HG02763 (cell line): ENCODE results near the gene VOPP1.

Experiments used
- ATAC-seq: cut with Tn5 transposase; IDR thresholded peaks from one replicate; pipeline ENCODE4 v1.9.1; 2021; ENCODE audit warnings: mild to moderate bottlenecking, moderate library complexity; ENCODE audit not compliant: unreplicated experiment

VOPP1 gene

DNA sequence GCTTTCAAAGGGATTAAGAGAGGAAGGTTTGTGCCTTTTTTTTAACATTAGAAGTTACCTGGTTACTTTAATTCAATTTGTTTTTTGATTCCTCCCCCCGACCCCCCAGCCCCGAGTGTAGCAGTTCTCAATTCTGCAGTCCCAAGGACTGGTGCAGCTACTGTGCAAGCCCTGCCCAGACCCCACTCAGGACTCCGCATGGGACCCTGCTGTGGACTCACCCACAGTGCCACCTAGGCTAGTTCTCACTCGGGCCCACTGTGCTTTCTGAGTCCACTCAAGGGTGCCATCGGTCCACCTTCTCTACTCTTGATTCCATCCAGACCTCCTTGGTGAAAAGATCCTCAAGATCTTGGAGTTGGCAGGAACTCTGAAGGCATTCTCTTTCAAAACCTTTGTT is 77.4 kb downstream of the VOPP1 start:
- ATAC-seq, result no peak

DNA sequence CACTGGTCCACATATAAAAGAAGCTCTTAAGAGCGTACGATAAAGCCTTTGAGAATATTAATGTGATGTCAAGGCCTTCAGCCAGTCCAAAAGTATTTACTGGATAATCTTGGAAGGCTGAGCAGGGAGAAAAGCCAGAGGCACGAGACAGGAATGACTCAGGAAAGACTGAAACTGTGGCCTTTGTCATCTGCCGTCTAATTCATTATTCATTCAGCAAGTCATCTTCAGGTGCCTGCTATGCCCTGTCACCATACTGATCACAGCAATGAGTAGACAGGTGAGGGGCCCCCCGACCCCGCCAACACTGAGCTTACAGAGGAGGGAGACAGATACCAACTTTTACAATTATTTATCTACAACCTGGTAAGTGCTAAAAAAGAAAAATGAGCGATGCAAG is 78.9 kb downstream of the VOPP1 start:
- no peak for ATAC-seq

DNA sequence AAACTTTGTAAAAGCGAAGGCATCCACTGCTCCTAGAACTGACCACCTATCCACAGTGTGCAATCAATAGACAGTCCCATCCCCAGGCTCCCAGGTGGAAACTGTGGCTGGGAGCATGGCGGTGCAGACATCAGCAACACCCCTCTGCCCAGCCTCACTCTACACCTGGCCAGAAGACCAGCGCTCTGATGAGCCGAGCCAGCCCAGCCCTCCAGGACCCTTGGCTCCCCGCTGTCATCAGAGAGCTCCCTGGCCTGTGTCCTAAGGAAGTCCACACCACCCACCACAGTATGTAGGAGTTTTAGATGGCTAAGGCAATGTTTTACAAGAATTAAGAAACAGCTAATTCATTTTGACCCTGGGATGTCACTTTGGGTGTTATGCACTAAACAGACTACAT is 81.0 kb downstream of the VOPP1 start:
- no peak for ATAC-seq

DNA sequence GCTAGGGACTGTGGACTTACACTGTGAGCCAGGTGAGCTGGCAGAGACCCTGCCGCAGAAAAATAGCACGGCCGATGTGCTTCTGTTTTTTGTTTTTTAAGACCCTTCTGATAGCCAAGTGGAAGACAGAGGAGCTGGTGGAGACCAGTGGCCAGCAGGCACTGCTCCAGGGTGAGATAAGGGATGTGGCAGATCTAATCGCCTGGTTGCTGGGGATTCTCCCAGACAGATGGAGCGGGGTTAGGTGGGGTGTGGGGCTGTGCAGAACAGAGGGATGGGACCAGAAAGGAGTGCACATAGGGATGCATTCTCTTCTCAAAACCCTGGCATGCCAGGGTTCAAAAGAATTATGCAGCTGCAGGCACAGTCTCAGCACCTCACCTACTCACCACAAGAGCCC is 82.2 kb downstream of the VOPP1 start:
- no peak for ATAC-seq

DNA sequence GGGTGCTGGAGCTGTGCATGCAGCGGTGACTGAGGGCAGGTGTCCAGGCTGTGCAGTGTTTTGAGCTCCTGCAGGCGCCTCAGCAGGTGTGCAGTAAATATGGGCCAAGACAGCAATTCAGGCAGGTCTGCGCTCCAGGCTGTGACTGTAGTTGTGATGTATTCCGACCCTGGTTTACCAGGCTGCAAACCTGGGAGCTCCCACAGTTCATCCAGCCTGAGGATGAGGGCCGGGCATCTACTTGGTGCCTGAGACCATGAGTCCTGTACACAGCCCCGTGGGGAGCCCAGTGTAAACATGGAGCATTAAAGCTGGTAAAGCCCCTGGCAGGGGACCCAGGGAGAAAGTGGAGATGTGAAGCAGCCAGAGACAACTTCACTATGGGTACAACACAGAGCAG is 82.8 kb downstream of the VOPP1 start:
- no peak for ATAC-seq

DNA sequence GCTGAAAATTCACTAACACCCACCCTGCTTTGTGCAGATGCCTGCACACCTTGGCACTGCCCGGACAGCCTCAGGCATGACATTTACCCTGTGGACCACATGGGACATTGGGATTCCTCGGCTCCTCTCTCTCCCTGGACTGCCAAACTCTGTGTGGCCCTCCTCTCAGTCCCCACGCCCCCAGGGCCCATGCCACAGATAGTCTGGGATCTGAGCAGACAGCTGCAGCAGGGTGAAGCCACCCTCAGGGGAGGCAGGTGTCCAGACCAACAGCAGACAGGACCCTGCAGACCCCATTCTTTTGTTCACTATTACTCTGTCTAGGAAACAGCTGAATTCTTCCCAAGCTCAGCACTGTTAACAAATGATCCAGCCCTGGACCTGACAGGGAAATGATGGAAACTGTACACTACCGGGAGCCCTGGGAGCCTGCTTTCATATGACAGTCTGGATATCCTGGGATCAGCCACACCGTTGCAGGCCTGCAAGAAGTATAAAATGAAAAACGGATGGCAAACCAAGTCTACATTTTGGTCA is 83.4 kb downstream of the VOPP1 start:
- ATAC-seq, result no peak

DNA sequence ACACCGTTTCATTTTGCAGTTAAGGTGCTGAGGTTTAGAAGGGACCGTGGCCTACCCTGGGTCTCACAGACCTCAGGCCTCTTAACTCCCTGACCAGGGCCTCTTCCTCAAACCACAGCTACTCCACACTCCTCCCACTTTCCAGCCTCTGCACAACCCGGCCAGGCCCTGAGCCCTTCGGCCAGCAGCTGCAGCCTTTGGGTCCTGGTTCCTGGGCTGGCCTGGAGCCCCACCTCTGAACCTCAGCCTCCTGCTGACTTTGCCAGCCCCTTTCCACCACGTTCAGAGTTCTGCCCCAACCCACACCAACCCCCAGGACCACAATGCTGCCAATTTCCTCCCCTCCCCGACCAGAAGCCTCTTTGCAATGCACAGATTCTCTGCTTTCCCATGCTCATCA is 84.1 kb downstream of the VOPP1 start:
- no peak for ATAC-seq

DNA sequence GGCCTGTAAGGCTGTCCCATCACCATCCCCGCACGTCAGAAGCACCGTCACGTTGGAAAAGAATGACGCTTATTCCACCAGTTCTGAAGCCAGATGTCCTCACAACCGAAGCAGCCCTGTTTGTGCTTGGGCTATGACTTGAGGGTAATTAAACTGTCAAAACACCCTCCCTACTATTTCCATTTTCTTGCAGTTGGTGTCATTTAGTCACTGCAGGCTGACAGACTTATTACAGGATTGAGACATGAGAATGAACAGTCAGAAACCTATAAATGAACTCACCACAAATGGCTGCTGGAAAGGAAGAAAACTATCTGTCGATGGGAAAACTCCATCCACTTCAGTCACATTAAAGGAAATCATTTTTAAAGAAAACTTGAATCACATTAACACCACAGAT is 85.3 kb downstream of the VOPP1 start:
- ATAC-seq, result no peak

DNA sequence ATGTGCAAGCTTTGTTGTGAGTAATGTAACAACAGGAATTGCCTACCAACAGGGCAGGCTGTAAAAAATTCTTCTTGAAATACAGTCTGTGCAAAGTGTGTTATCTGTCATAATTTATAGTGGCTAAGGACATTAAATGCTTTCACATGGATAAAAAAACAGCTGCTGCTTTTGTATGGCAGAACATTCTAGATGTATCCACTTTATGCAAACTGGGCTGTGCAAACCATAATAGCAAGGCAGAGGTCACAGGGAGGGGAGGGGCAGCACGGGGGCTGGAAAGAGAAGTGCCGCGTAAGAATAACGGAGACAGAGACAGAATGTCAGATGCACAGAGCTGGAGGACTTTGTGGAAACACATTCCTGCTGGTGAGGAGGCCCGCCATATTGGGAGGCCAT is 86.1 kb downstream of the VOPP1 start:
- no peak for ATAC-seq

DNA sequence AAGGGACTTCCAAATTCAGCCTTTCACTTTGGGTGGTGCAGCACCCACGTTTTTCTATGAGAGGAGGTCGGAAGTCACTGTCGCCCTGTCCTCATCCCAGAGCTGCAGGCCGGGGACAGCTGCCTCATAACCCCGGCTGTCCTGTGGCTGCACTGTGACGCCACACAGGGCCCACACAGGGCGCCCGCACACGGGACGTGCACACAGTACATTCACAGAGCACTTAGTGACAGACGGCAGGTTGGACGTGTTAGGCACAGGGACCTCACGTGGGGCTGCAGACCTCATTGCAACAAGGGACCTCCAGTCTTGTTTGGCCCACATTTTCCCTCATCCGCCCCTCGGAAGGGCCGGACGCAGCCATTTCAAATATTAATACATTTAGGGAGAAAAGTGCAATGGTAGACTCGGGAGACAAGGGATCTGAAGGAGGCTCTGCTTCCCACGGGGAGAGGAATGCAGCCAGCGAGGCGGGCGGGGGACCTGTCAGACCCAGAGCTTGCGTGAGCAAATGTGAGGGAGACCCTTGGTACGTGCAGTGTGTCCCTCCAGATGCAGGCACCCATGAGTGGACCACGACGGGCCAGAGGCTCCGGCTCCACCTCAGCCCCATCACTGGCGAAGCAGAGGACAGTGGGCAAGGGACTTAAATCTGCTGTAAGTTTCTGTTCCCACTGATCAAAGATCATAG is 86.7 kb downstream of the VOPP1 start:
- ATAC-seq, result no peak

DNA sequence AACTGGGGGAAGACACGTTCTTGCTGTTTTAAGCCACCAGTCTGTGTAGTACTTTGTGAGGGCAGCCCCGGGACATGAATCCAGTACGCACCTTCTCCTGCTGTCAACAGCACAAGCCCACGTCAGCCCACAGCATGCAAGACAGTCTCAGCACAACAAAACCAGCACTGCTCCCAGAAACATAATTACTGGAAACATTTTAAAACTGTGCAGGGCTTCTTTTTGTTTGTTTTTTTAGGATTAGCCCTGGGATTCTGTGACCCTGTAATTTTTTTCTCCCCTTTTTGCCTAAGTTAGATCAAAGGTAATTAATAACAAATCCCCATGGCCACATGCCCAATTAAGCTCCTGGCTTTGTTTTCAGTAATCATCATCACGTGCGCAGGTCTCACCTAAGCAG is 87.5 kb downstream of the VOPP1 start:
- ATAC-seq, result no peak

DNA sequence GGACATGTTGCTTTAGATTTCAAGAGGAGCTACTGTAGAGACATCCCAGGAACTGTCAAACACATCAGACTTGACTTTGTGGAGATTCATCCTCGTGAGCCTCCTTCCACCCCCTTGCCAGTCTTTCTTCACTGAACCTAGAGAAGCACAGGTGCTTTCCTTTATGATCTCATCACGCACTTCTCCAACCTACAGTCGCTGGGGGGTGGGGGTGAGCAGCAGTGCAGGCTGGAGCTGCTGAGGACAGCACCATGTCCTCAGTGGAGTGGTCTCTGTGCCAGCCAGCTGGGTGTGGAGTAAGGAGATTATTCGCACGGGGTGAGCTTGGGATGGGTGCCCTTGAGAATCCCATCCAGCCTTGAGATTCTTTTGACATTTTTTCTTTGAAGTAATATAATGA is 88.1 kb downstream of the VOPP1 start:
- no peak for ATAC-seq

DNA sequence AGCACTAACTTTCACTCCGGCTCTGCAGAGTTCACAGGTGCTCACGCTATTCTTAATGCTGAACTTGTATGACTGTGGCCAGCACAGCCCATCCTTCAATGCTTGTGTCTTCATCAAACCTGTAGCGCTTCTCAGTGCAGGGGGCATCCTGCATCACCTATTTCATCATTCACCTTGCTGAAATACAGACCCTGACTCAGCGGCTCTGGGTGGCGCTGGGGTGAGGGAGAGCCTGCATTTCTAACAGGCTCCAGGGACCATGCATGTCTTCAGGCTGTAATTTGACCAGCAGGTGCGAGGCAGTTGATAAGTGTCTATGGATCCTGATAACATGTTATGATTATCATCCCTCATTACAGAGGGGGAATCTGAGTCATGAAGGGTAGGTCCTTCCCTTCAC is 89.3 kb downstream of the VOPP1 start:
- no peak for ATAC-seq

DNA sequence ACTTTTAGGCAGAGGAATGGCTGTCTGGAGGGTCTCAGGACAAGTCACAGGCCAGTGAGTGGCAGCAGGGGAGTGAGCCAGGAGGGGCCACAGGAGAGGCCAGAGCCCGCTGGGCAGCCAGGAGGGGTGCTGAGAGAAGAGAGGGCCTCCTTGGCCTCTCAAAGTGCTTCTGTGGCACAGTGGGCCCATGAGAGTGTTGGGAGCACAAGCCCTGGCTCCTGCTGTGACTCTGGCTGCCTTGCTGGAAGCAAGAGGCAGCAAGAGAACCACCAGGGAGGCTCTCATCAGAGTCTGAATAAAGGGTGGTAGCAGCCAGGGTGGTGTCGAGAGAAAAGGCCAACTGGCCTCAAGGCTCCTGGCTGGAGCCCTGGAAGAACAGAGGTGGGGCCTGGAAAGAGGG is 91.1 kb downstream of the VOPP1 start:
- ATAC-seq, result no peak

DNA sequence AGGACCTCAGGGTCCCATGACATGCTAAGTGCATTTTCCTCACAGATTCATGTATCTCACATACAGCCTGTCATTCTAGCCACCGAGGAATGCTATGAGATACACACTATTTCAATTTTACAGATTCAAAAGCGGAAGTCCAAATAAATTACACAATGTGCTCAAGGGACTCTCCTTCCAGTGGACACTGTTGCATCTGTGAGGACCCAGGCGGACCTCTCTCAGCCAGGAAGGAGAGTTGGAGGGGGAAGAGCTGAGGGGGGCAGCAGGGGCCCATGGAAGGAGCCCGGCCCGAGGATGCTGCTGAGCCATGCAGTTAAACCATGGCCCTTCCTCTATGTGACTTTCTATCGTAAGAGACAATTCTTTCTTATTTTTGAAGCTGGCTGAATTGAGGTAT is 93.6 kb downstream of the VOPP1 start:
- no peak for ATAC-seq

DNA sequence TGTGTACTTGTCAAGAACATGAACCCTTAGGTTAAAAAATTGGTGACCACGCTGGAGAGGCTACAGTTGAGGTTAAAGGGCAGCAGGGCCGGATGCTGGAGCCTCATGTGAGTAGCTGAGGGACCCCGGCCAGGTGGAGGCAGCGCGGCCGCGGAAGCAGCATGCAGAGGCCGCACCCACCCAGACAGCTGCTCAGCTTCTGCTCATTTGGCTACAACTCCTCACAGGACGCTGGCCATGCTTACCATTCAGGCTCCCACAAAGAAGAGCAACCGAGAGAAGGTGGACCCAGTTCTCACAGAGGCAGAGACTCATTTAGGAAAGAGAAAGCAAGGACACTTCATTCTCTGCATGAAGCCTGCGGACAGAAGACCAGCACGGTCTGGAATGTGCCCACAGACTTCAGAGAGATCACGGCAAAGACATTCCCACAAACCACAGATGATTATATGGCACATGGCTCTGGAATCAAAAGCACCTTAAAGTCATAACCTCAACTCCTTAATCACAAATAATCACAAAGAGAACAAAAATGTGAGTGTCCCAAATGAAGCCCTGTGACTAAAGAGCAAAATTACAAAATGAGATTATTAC is 94.4 kb downstream of the VOPP1 start:
- ATAC-seq, result no peak

DNA sequence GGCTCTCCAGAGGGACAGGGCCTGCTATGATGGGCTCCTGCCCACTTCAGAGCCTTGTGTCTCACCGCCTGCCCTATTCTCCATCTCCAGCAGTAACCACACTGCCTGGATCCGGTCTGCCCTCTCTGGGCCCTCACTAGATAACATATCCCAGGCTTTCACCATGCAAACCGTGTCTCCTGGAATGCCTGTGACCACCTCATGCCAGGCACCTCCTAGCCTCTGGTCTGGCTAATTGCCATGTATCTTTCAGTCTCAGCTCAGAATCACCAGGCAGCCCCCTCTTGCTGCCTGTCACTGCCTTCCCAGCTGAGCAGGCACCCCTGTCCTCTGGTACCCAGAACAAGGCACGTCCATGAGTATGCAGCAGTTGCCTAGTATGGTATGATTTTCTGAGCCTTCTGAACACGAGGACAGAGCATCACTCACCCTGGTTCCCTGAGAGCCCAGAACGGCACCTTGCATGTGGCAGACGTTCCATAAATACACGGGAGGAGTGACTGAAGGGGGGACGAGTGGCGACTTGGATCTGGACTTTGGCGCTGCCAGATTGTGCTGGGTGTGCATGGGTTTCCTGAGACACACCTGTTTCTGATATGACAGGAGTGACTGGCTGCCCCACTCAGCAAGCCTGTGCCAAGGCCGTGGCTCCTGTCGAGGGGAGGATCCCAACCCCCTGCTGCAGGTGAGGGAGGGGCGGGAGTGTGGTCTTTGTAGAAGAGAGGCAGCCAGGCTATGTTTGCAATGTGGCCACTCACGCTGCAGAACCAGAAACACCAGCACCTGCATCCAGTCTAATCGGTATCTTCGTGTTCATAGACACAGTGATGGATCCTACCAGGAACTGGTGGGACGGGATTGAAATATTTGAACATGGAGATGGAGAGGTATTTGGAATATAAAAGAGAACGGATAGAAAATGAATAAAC is 95.2 kb downstream of the VOPP1 start:
- no peak for ATAC-seq

DNA sequence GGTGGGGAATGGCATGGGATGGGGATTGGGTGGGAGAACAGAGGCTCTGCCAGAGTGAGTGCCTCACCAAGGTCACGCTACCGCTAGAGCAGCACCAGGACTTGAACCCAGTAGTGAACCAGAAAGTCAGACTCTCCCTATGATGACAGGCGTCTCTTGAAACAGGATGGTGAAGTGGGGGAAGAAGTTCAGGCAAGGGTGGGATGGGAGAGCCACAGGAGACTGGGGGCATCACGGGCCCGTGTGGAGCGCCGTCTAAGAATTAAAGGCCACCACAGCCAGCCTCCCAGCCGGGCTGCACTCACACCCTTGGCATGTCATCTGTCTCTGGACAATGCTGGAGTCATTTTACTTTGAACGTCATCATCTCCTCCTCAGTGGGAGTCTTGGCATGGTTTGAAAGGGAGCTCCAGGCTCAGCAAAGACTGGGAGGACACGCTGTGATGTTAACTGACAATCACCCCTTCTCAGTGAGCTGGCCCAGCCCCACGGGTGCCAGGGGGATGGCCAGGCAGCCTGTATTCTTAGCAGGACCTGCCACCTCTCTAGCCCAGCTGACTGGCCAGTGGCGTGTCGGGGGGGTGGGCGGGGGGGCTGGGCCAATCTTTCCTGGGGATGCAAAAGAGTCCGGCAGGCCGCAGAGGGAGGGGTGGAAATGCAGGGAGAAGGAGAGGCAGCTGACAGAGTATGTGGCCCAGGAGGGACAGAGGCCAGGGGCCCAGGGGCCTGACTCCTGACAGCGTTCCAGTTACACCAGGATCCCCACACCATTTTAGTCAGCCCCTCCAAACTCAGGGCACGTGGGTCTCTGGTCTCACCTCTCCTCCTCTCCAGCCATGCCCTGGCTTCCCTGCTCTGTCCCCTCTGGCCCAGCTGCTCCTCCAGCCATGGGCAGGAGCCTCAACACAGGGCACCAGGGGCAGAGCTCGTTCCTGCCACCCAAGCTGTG is 96.2 kb downstream of the VOPP1 start:
- ATAC-seq, result no peak

DNA sequence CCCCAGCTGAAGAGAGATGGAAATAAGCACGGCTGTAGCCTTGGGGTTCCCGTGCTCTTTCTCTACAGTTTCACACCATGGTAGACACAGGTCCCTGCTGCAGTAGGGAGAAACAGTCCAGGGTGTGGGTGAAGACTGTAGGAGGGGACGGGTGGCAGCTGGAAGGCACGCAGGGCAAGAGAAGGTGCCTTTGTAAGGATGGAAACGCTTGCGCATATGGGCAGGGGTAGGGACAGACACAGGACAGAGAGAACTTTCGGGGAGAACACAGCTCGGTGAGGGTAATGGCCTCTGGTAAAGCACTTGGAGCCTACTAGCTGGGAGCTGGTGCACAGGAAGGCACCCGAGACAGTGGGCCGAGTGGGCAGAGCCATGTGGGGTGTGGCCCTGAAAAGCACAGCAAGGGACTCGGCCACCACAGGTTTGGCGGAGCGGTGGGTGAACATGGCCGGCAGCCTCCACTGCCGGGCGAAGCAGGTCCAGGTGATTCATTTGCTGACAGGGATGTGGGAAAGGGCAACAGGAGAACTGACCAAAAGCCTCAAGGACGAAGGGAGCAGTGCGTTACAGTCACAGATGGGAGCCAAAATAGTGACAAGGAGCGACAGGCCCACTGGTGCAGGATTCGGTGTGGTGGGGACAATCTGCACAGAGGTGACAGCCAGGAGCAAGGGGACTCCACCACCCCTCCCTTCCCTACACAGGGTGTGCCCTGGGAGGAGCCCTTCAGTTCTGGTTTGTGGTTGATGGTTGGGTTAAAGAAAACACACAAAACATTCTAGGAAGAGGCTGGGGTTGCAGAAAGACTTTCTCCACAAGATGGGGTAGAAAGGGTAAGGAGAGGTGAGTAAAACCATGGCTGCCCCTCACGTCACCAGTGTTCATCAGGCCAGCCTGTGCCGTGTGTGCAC is 97.1 kb downstream of the VOPP1 start:
- no peak for ATAC-seq

DNA sequence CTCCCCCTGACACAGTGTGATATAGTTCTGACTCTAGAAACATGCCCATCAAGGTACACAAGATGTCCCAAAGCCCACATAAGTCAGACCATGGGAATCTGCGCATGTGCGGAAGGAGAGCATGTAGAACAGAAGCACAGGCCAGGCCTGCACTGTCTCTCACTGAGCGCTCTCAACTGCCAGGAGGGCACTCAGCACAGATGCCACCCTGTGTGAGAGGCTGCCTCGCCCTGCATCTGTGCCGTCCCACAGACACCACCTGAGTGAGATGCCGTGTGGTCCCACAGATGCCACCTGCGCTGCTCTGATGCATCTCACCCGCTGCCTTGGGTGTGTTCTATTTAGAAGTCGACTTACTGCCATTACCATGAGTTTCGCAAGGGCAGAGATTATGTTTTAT is 98.4 kb downstream of the VOPP1 start:
- no peak for ATAC-seq
